SK-MEL-5 (cell line): Measurements from ENCODE around the gene LRRC56. TPM values are rescaled to one million over a fixed set of nuclear protein-coding genes. Genes with fewer than 3 reads are reported as not detected.

ENCODE experiments used
- DNase-seq: peaks from one replicate; pipeline ENCODE4 v3.0.0-alpha.2; 2016; ENCODE audit warnings: low read depth, low spot score
- in situ Hi-C: cut with HindIII; loops from 2 replicates; pipeline ENCODE4 v1.10.0; 2016; ENCODE audit warnings: low sequenced_read_pairs, high pct_unique_total_duplicates, low pct_unique_long_range_greater_than_20kb
- total RNA-seq: library from RNA; depleted of rRNA; stranded (reverse); fragments of >200 nt; shearing (Covaris generic); gene quantifications from 2 replicates; pipeline ENCODE4 v1.2.3, GENCODE V29; 2014

LRRC56 gene
- total RNA-seq, 1 experiment from 2014 or later = 0.13 TPM

GRCh38 chr11:551131-551530 lies 13.8 kb downstream of the LRRC56 start:
- in situ Hi-C loops = no loop called here
- DNase-seq = no peak

- in situ Hi-C loops = no loop called here
- DNase-seq = no peak
These were observed 14.3 kb downstream of the LRRC56 start for GRCh38 chr11:551596-551995.

GRCh38 chr11:553083-553987 lies 16.0 kb downstream of the LRRC56 start:
- no peak for DNase-seq
- in situ Hi-C loops = no loop called here

- in situ Hi-C loops = no loop called here
- no peak for DNase-seq
These were observed 16.6 kb downstream of the LRRC56 start for GRCh38 chr11:553988-554340.

- peak; percentile 72 for DNase-seq
- in situ Hi-C loops = no loop called here
These were observed 17.3 kb downstream of the LRRC56 start for GRCh38 chr11:554428-555226.

GRCh38 chr11:555227-555779 lies 18.0 kb downstream of the LRRC56 start:
- in situ Hi-C loops = no loop called here
- no peak for DNase-seq

- in situ Hi-C loops = no loop called here
- DNase-seq = no peak
These were observed 18.7 kb downstream of the LRRC56 start for GRCh38 chr11:555780-556661.

- no peak for DNase-seq
- in situ Hi-C loops = no loop called here
These were observed 19.4 kb downstream of the LRRC56 start for GRCh38 chr11:556662-557256.

GRCh38 chr11:557328-558132 lies 20.2 kb downstream of the LRRC56 start:
- no peak for DNase-seq
- in situ Hi-C loops = no loop called here

- DNase-seq = no peak
- in situ Hi-C loops = no loop called here
These were observed 21.2 kb downstream of the LRRC56 start for GRCh38 chr11:558503-558902.

GRCh38 chr11:559020-559620 lies 21.8 kb downstream of the LRRC56 start:
- no peak for DNase-seq
- in situ Hi-C loops = no loop called here

- DNase-seq = no peak
- in situ Hi-C loops = no loop called here
These were observed 22.5 kb downstream of the LRRC56 start for GRCh38 chr11:559712-560304.

- in situ Hi-C loops = no loop called here
- DNase-seq = peak; percentile 85
These were observed 23.2 kb downstream of the LRRC56 start, which contains the start of the genes LMNTD2 and RASSF7 for GRCh38 chr11:560305-561147. LMNTD2 (minus strand) TSS chr11:560738; CDS start chr11:560716, 22 bp downstream. RASSF7 (plus strand) TSS chr11:560970; CDS start chr11:561769, 799 bp downstream.

- no peak for DNase-seq
- in situ Hi-C loops = no loop called here
These were observed 24.0 kb downstream of the LRRC56 start for GRCh38 chr11:561148-562003.
